NCI-H345 treated with DMSO at 0.1 percent for 48 hours (cell line): ENCODE data around the gene MRFAP1.
"Not testable (repeated sequence)": the region's sequence is repeated elsewhere in the genome, so short reads cannot be mapped to it uniquely, and the experiment has no call there.

Experiments
- DNase-seq: peaks from one replicate; lab custom pipeline; 2025; ENCODE audit not compliant: unreplicated experiment; lab: John Stamatoyannopoulos, UW

The MRFAP1 gene

DNA sequence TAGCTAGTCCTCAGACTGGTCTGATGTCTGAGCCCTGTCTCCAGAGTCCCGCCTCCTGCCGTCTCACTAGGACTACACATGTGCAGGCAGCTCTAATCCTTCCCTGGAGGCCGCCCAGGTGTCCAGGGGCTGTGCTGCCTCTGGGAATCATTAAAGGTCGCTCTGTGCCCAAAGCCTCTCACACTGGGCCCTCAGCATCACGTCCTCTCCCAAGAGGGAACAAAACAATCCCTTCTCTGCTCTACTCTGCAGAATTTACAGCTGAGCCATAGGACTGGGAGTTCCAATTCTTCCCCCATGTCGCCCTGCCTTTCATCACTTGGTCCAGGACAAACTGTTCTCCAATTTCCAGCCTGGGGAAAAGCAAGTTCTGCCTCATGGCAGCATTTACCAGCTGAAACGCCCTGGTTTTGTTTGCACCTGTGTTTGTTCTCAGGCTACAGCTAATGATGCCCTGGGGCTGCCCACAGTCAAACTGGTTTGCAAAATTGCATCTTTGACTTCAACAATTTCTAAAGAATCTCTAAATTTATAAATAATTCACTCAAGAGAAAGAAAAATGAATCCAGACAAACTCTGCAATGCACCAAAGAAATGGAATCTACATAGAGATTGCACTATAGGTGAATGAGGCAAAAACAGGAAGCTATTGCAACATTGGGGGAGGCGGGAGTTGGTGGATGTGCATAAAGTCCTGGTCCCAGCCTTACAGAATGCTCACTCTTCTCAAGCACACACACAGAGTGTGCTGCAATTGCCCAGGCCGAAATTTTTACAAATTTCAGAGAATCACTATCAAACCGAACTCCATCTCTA is 7.2 kb upstream of the MRFAP1 start:
- peak; percentile 19 for DNase-seq

DNA sequence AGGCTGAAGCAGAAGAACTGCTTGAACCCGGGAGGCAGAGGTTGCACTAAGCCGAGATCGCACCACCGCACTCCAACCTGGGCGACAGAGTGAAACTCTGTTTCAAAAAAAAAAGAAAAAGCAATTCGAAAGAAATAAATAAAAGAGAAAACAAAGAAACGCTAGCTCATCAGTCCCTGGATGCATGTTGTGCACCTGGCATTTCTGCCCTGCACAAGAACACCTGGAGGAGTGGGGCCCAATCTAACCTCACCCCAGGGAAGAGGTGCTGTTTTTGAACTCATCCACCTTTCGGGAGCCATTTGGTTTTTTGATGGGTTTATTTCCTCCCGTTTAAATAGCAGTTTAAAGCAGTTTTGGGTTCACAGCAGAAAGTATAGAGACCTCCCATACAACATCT is 5.7 kb upstream of the MRFAP1 start:
- no peak for DNase-seq

DNA sequence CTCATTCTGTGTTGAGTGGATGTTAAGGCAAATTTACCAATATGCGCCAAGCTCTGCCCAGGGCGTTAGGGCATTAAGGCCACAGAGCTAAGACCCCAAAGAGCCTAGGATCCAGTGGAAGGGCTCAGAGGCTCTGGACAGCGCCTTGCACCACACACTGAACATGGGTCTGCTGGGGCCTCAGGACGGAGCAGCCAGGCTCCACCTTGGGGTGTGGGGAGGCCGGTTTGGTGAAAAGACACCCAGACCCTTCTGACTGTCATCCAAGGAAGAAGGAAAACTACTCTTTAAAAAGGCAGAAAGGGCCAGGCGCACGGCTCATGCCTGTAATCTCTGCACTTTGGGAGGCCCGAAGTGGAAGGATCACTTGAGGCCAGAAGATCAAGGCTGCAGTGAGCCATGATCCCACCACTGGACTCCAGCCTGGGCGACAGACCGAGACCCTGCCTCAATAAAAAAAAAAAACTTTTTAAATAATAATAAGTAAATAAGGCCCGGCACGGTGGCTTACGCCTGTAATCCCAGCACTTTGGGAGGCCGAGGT is 1.3 kb upstream of the MRFAP1 start:
- DNase-seq = no peak

- no peak for DNase-seq
Measured at GRCh38 chr4:6641164-6641970, 882 bp downstream of the MRFAP1 start.

DNA sequence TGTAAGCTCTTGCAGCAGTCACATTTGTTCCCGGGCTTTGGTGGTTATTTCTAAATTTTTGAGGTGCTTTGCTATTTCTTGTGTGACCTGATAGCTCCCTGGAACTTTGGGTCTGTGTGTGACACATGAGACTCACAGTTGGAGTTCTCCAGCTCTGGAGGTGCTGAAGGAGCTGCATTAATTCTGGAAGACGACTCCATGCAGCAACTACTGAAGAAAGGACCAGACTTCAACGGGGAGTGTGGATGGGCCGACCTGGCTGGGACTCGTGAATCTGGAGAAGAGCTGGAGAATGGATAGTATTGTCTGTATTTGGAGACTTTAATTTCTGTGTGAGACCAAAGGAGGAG is 1.5 kb downstream of the MRFAP1 start:
- DNase-seq = no peak

DNA sequence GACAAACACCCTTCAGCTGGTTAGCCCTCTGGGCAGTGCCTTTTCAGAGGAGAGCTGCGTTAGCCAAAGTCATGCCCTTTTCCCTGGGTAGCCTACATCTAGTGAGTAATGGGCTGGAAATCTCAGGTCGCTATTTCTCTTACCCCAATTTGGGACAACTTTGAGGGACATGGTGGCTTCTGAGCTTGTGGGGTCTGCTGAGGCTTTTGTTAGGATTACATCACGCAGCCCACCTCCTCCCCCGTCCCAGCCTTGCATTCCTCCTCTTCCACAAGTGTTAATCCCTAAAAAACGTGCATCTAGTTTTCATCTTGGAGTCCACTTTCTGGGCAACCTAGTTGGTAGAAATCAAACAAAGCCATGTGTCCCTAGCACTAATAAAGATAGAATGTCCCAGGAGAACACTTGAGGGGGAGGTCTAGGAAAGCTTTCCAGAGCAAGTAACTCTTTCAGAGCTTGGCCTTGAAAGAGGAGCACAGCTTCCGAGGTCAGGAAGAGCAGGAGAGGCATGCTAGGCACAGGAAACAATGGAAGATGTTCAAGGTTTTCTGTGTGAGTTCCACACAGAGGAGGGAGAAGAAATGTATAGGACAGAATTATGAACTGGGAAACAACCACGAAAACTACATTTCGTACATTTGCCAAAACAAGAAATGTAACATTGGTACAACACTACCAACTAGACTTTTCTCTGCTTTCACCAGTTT is 2.8 kb downstream of the MRFAP1 start:
- no peak for DNase-seq

- no peak for DNase-seq
Measured at GRCh38 chr4:6644792-6645530, 4.5 kb downstream of the MRFAP1 start.

- DNase-seq = no peak
Measured at GRCh38 chr4:6647169-6647568, 6.7 kb downstream of the MRFAP1 start.

DNA sequence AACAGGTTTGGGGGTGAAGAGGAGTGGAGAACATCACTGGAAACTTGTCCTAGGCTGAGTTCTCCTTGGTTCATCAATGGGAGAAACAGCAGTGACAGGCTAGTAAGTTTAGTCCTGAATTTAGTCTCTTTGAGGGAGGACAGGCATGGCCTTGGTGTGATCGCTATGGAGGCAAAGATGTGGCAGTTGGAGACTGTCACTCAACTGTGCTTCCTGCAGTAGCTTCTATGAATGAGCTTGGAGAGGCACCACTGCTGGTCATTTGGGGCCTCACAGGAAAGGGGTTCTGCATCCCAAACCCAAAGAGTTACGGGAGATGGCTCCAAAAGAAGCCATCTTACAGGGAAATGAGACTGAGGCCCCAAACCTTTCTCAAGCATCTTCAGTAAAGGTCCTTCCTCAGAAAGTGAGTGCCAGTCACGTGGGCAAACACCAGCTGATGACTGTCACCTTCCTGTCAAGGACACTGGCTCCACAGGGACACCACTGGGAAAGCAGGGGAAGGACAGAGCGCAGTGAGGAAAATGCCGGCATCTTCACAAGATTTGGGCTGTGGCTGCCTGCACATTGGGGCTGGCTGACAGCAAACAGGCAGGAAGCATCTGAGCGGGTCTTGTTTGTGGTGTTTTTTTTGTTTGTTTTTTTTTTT is 7.2 kb downstream of the MRFAP1 start:
- DNase-seq = no peak

GRCh38 chr4:6649216-6649615 is 8.7 kb downstream of the MRFAP1 start:
- DNase-seq = no peak

DNA sequence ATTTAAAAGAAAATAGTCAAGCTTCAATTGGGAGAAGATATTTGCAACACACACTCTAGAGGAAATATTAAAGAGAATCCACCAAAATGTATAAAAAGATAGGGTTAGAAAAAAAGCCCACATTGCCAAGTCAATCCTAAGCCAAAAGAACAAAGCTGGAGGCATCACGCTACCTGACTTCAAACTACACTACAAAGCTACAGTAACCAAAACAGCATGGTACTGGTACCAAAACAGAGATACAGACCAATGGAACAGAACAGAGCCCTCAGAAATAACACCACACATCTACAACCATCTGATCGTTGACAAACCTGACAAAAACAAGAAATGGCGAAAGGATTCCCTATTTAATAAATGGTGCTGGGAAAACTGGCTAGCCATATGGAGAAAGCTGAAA is 13.7 kb downstream of the MRFAP1 start:
- DNase-seq = not testable (repeated sequence)

DNA sequence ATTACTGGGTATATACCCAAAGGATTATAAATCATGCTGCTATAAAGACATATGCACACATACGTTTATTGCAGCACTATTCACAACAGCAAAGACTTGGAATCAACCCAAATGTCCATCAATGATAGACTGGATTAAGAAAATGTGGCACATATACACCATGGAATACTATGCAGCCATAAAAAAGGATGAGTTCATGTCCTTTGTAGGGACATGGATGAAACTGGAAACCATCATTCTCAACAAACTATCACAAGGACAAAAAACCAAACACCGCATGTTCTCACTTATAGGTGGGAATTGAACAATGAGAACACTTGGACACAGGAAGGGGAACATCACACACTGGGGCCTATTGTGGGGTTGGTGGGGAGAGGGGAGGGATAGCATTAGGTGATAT is 14.8 kb downstream of the MRFAP1 start:
- DNase-seq = not testable (repeated sequence)

DNA sequence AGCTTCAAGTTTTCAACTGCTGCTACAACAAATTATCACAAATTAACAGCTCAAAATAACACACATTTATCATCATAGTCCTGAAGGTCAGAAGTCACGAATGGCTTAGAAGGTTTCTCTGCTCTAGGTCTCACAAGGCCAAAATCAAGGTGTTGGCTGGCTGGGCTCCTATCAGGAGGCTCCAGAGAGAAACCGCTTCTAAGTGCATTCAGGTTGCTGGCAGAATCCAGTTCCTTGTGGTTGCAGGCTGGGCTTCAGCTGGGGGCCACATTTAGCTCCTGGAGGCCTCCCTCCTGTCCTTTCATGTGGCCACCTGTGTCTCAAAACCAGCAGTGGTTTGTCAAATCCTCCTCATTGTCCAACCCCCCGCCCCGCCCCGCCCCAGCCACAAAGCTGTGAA is 15.4 kb downstream of the MRFAP1 start:
- no peak for DNase-seq

GRCh38 chr4:6657242-6658208 is 17.0 kb downstream of the MRFAP1 start:
- DNase-seq = no peak

GRCh38 chr4:6658209-6658595 is 17.7 kb downstream of the MRFAP1 start:
- no peak for DNase-seq

GRCh38 chr4:6658597-6659075 is 18.2 kb downstream of the MRFAP1 start:
- DNase-seq = no peak

GRCh38 chr4:6659897-6660296 is 19.4 kb downstream of the MRFAP1 start:
- DNase-seq = no peak

- no peak for DNase-seq
Measured at GRCh38 chr4:6660430-6660829, 19.9 kb downstream of the MRFAP1 start.

GRCh38 chr4:6662591-6662990 is 22.1 kb downstream of the MRFAP1 start:
- no peak for DNase-seq
